COLO829 (cell line): Measurements from ENCODE around the gene PID1.
"Not testable (repeated sequence)": the region's sequence is repeated elsewhere in the genome, so short reads cannot be mapped to it uniquely, and the experiment has no call there.

Experiments
- DNase-seq: peaks from one replicate; pipeline ENCODE4 v3.0.0; 2012; ENCODE audit warnings: low spot score

Gene PID1

GRCh38 chr2:229212241-229212640 lies 58.8 kb downstream of the PID1 start:
- DNase-seq: no peak

GRCh38 chr2:229210641-229211040 lies 60.4 kb downstream of the PID1 start:
- no peak for DNase-seq

- no peak for DNase-seq
Measured at GRCh38 chr2:229206548-229206947, 64.5 kb downstream of the PID1 start.

GRCh38 chr2:229205704-229206103 lies 65.4 kb downstream of the PID1 start:
- peak; percentile 76 for DNase-seq

- DNase-seq: no peak
Measured at GRCh38 chr2:229202646-229203045, 68.4 kb downstream of the PID1 start.

- no peak for DNase-seq
Measured at GRCh38 chr2:229201521-229201920, 69.6 kb downstream of the PID1 start.

- no peak for DNase-seq
Measured at GRCh38 chr2:229199267-229199666, 71.8 kb downstream of the PID1 start.

GRCh38 chr2:229196448-229196847 lies 74.6 kb downstream of the PID1 start:
- DNase-seq: no peak

- no peak for DNase-seq
Measured at GRCh38 chr2:229195346-229195947, 75.6 kb downstream of the PID1 start.

- DNase-seq: no peak
Measured at GRCh38 chr2:229193281-229193680, 77.8 kb downstream of the PID1 start.

GRCh38 chr2:229191413-229191812 lies 79.7 kb downstream of the PID1 start:
- no peak for DNase-seq

- DNase-seq: not testable (repeated sequence)
Measured at GRCh38 chr2:229187123-229187522, 84.0 kb downstream of the PID1 start.

GRCh38 chr2:229181641-229182040 lies 89.4 kb downstream of the PID1 start:
- DNase-seq: no peak

GRCh38 chr2:229180658-229181057 lies 90.4 kb downstream of the PID1 start:
- DNase-seq: no peak

- no peak for DNase-seq
Measured at GRCh38 chr2:229179628-229180027, 91.5 kb downstream of the PID1 start.

GRCh38 chr2:229178706-229179105 lies 92.4 kb downstream of the PID1 start:
- no peak for DNase-seq

- DNase-seq: no peak
Measured at GRCh38 chr2:229178117-229178516, 93.0 kb downstream of the PID1 start.

GRCh38 chr2:229176136-229176535 lies 95.0 kb downstream of the PID1 start:
- no peak for DNase-seq

GRCh38 chr2:229175497-229175863 lies 95.6 kb downstream of the PID1 start:
- no peak for DNase-seq

- DNase-seq: no peak
Measured at GRCh38 chr2:229174794-229175496, 96.1 kb downstream of the PID1 start.

- no peak for DNase-seq
Measured at GRCh38 chr2:229173825-229174359, 97.2 kb downstream of the PID1 start.

GRCh38 chr2:229170916-229171315 lies 100.2 kb downstream of the PID1 start:
- no peak for DNase-seq

GRCh38 chr2:229170171-229170570 lies 100.9 kb downstream of the PID1 start:
- DNase-seq: no peak

GRCh38 chr2:229169751-229170150 lies 101.3 kb downstream of the PID1 start:
- DNase-seq: no peak
